GM21447 (cell line): ENCODE measurements around the gene WASL.

Experiments used
- ATAC-seq: cut with Tn5 transposase; IDR thresholded peaks from one replicate; pipeline ENCODE4 v1.9.1; 2021; ENCODE audit not compliant: unreplicated experiment

WASL gene

DNA sequence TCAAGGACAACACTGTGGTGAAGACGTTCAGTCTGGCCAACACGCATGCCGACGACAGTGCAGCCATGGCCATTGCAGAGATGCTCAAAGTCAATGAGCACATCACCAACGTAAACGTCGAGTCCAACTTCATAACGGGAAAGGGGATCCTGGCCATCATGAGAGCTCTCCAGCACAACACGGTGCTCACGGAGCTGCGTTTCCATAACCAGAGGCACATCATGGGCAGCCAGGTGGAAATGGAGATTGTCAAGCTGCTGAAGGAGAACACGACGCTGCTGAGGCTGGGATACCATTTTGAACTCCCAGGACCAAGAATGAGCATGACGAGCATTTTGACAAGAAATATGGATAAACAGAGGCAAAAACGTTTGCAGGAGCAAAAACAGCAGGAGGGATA lies 86.5 kb downstream of the WASL start:
- ATAC-seq, result no peak

DNA sequence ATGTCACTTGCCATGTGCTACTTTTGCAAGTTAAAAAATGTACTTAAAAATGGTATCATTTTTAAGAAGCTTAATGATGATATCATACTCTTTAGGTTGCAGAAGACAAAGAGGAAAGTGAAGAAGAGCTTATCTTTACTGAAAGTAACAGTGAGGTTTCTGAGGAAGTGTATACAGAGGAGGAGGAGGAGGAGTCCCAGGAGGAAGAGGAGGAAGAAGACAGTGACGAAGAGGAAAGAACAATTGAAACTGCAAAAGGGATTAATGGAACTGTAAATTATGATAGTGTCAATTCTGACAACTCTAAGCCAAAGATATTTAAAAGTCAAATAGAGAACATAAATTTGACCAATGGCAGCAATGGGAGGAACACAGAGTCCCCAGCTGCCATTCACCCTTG lies 87.0 kb downstream of the WASL start:
- ATAC-seq, result no peak

- no peak for ATAC-seq
These were observed 88.1 kb downstream of the WASL start for GRCh38 chr7:123660514-123661354.

DNA sequence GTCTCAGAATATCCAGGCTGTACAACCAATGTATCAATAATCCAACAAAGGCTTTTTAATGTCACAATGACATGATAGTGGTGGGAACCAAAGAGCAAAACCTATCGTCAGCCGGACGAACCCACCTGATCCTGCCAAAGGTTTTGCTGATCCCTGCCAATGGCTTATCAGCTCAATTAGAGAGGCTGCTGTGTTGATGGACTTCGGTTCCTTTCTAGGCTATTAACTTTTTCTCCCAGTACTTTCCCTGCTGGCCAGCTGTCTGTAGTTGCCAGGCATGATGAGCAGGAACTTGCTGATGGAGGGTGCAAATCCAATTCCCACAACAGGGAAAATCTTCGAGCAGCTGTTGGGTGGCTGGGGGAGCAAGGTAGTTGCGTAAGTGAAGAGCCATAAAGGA lies 90.8 kb downstream of the WASL start:
- no peak for ATAC-seq

GRCh38 chr7:123657304-123657685 lies 91.5 kb downstream of the WASL start:
- ATAC-seq, result no peak

DNA sequence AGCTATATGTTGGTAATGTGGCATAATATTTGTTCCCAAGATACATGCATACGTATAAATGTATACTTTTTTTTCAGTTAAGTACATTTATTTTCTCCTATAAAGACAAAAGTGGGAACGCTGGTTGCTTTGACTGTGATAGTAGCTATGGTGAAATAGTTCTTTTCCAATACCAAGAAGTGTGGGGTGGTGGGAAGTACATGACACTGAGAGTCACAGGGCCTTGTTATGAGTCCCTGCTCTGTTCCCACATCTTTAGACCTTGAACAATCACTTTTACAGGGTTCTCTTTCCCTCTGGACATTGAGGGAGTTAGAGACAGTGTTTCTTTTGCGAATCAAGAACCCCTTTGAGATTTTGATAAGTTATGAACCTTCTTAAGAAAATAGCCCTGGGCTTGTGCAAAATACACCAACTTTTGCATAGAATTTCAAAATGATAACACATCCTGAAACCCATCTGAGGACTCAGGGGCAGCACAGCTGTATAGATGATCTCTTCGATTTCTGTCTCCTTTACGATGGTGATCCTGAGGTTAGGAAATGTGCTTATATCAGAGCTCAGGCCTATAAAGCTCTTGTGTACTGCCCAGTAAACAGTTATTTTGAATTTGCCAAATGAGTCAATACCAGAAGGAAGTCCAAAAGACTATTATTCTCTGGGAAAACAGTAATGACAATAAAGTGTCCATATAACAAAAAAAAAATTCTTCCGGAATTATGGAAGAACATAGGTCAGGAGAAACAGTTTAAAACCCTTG lies 92.1 kb downstream of the WASL start:
- ATAC-seq, result no peak

DNA sequence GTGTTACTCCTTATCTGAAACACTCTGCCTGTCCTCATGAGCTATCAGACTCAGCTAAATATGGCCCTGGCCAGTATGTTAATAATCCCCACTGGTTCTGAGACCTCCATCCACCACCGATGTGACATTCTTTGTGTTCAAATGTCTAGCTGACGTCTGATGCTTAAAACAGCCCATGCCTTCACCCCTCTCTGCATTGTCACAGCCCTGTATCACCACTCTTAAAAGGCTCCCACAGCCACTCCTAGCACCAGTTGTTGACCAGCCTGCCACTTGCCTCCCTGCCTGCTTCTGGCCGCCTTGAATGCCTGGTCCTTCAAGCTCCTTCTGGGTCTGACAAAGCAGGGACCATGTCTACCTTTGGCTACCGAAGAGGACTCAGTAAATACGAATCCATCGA lies 93.2 kb downstream of the WASL start, which contains the start of gene LMOD2:
Gene LMOD2 (plus strand): TSS at position 253 of the 400 bp plus-strand sequence. CDS start 98 bp downstream, at position 351.
- no peak for ATAC-seq

DNA sequence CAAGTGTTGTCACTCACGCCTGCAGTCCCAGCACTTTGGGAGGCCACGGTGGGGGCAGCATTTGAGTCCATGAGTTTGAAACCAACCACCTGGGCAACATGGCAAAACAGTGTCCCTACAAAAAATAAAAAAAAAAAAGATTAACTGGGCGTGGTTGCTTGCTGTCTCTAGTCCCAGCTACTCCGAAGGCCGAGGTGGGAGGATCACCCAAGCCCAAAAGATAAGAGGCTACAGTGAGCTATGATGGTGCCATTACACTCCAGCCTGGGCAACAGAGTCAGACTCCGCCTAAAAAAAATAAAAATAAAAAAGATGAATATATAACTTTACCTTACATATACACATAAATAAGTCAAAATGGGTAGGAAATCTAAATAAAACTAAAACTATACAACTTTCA lies 95.6 kb downstream of the WASL start:
- ATAC-seq, result no peak

- no peak for ATAC-seq
These were observed 96.4 kb downstream of the WASL start for GRCh38 chr7:123652406-123652805.

GRCh38 chr7:123650595-123650994 lies 98.2 kb downstream of the WASL start:
- ATAC-seq, result no peak

DNA sequence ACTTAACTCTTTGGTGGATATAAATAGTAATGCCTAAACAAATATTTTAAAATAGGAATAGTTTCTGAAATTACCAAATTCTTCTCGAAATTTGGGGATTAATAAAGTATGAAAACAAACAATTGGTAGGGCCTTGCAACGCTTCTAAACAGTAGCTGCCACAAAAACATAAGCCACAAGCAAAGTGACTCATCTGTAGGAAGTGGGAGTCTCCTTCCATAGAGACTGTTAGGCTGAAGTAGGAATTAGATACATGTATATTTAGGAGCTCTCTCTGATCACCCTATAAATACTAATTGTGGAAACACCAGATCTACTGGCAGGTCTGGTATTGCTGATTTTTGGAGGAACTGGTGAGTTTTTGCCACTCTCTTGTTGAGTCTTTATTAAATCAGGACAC lies 98.8 kb downstream of the WASL start:
- no peak for ATAC-seq

GRCh38 chr7:123647106-123647730 lies 101.6 kb downstream of the WASL start:
- no peak for ATAC-seq

GRCh38 chr7:123645516-123645915 lies 103.3 kb downstream of the WASL start:
- no peak for ATAC-seq

DNA sequence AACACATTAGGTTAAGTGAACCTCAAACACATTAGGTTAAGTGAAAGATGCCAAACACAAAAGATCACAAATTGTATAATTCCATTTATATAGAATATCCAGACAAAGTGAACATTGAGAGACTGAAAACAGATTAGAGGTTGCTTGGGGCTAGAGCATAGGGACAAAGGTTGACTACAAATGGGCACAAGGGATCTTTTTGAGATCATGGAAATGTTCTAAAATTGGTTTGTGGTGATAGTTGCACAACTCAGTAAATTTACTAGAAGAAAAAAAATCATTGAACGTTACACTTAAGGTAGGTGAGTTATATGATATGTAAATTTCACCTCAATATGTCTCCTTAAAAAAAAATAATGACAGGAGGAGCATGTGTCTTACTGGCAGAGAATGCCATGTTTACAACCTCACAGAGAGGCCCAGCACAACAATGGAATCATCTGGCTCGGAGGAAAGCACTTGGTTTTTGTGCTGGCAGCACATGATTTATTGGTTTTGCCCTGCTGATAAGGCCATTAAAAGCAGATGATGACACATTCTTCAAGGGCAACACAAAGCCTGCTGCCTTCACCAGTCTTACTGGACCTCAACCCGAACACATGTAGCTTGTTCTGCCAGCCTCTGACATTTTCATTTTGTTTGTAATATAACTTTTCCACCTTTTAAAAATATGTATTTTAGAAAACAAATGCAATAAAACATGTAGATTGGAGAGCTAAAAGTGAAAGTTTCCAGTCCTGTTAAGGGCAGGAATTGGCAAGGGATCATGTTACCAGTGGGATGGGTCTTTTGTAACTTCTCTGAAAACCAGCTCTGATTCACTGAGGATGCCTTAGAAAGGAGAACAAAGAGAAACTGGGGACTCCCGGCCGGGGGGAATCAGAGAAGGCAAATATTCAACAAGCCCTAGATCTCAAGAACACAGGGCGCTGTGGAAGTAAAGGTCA lies 105.0 kb downstream of the WASL start:
- no peak for ATAC-seq

- no peak for ATAC-seq
These were observed 106.9 kb downstream of the WASL start for GRCh38 chr7:123641901-123642300.

GRCh38 chr7:123640583-123640982 lies 108.2 kb downstream of the WASL start:
- no peak for ATAC-seq

- ATAC-seq, result no peak
These were observed 109.2 kb downstream of the WASL start for GRCh38 chr7:123639631-123640030.

DNA sequence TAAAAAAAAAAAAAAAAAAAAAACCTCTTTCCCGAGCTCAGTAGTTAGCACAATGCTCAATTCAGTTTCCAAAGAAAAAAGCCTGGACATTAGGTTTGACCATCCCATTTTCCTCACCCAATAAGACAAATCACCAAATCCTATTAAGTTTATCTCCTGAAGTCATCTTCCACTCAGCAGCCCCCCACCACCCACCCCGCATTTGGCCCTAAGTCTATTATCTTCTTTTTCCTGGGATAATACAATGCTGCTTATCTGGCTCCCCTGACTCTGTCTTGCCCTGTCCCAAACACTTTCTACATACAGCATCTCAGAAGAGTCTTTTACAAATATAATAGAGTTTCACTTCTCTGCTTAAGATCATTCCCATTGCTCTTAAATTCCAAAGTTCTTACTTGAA lies 110.9 kb downstream of the WASL start:
- ATAC-seq, result no peak

DNA sequence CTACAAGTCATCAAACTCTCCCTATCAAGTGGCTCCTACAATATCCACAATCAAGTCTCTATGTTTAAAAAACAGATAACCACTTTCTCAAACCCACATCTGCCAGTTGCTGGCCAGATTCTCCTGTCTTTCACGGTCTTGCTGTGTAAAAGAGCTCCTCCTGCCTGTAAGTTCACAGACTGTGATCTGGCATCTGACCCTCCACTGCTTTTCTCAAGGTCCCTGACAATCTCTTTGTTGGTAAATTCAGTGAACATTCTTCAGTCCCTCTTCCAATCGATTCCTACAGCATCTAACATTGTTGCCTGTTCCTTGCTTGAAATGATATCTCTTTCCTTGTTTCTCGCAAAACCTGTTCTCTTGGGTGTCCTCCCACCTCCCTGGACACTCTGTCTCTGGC lies 111.6 kb downstream of the WASL start:
- no peak for ATAC-seq

GRCh38 chr7:123635551-123636359 lies 113.0 kb downstream of the WASL start:
- peak; percentile 47 for ATAC-seq
